Activated CD4-positive, CD25-positive, alpha-beta regulatory T cell treated with anti-CD3 and anti-CD28 coated beads, Interleukin-2, amount 50 U/mL, for 16 hours (primary cell): ENCODE data around the gene NAPSA.
A peak's percentile ranks its signal among the peaks of the same experiment; 100 is the strongest.
"Not testable (repeated sequence)": the region's sequence is repeated elsewhere in the genome, so short reads cannot be mapped to it uniquely, and the experiment has no call there.

Experiments used
- DNase-seq: peaks from one replicate; pipeline ENCODE4 v3.0.0-alpha.2; 2020; ENCODE audit warnings: low read depth, low spot score

The NAPSA gene

GRCh38 chr19:50361290-50362029, 4.0 kb downstream of the NAPSA start:
- DNase-seq: no peak

- no peak for DNase-seq
These were observed 6.1 kb downstream of the NAPSA start for GRCh38 chr19:50359328-50359818.

GRCh38 chr19:50358483-50359327, 6.7 kb downstream of the NAPSA start:
- DNase-seq: peak; percentile 58

GRCh38 chr19:50357178-50358100, 8.0 kb downstream of the NAPSA start:
- DNase-seq: peak; percentile 78

- DNase-seq: no peak
These were observed 8.7 kb downstream of the NAPSA start for GRCh38 chr19:50356691-50357177.

GRCh38 chr19:50353487-50353880, 12.0 kb downstream of the NAPSA start:
- not testable (repeated sequence) for DNase-seq

GRCh38 chr19:50352242-50352641, 13.2 kb downstream of the NAPSA start:
- no peak for DNase-seq

GRCh38 chr19:50349277-50350057, 16.0 kb downstream of the NAPSA start:
- no peak for DNase-seq

- DNase-seq: not testable (repeated sequence)
These were observed 18.3 kb downstream of the NAPSA start for GRCh38 chr19:50347089-50347581.

GRCh38 chr19:50344661-50345318, 20.6 kb downstream of the NAPSA start:
- DNase-seq: no peak

- no peak for DNase-seq
These were observed 24.3 kb downstream of the NAPSA start for GRCh38 chr19:50341091-50341564.

GRCh38 chr19:50340331-50340730, 25.1 kb downstream of the NAPSA start:
- DNase-seq: no peak

- DNase-seq: not testable (repeated sequence)
These were observed 28.4 kb downstream of the NAPSA start for GRCh38 chr19:50337031-50337430.

GRCh38 chr19:50334741-50335421, 30.6 kb downstream of the NAPSA start:
- DNase-seq: no peak

- peak; percentile 65 for DNase-seq
These were observed 31.5 kb downstream of the NAPSA start for GRCh38 chr19:50333737-50334617.

GRCh38 chr19:50333235-50333736, 32.2 kb downstream of the NAPSA start:
- peak; percentile 89 for DNase-seq

- no peak for DNase-seq
These were observed 33.0 kb downstream of the NAPSA start for GRCh38 chr19:50332244-50333038.
